GM23248 (cell line): Measurements from ENCODE around the gene MED9. TPM values are rescaled to one million over a fixed set of nuclear protein-coding genes. Genes with fewer than 3 reads are reported as not detected.
"Not testable (repeated sequence)": the region's sequence is repeated elsewhere in the genome, so short reads cannot be mapped to it uniquely, and the experiment has no call there.

Experiments
- DNase-seq: peaks from one replicate; pipeline ENCODE4 v3.0.0-alpha.2; 2015
- H2AFZ ChIP-seq: fragments of 200-600 bp; sonication (generic); 2 replicates; pipeline ENCODE4 v1.6.1; 2016; ENCODE audit warnings: antibody characterized with exemption
- H3F3A ChIP-seq: fragments of 200-600 bp; sonication (generic); 2 replicates; pipeline ENCODE4 v1.6.1; 2016; ENCODE audit warnings: mild to moderate bottlenecking, antibody characterized with exemption, mixed run types; ENCODE audit not compliant: insufficient read depth
- H3K27ac ChIP-seq: fragments of 200-600 bp; sonication (generic); 2 replicates; pipeline ENCODE4 v1.5.1; 2016; ENCODE audit warnings: mild to moderate bottlenecking
- H3K27me3 ChIP-seq: fragments of 200-600 bp; sonication (generic); replicated peaks from 2 replicates; pipeline ENCODE4 v1.6.1; 2016; ENCODE audit warnings: mild to moderate bottlenecking; ENCODE audit not compliant: insufficient read depth
- H3K36me3 ChIP-seq: fragments of 200-600 bp; sonication (generic); 2 replicates; pipeline ENCODE4 v1.6.1; 2016; ENCODE audit warnings: low read depth, mild to moderate bottlenecking
- H3K4me1 ChIP-seq: fragments of 200-600 bp; sonication (generic); 2 replicates; pipeline ENCODE4 v1.6.1; 2016; ENCODE audit warnings: mild to moderate bottlenecking; ENCODE audit not compliant: insufficient read depth
- H3K4me2 ChIP-seq: fragments of 200-600 bp; sonication (generic); one replicate; pipeline ENCODE4 v1.6.1; 2016; ENCODE audit warnings: mild to moderate bottlenecking; ENCODE audit not compliant: unreplicated experiment
- H3K4me3 ChIP-seq: fragments of 200-600 bp; sonication (generic); 2 replicates; pipeline ENCODE4 v1.5.1; 2016; ENCODE audit warnings: mild to moderate bottlenecking
- H3K79me2 ChIP-seq: fragments of 200-600 bp; sonication (generic); 2 replicates; pipeline ENCODE4 v1.6.1; 2016; ENCODE audit warnings: mild to moderate bottlenecking; ENCODE audit not compliant: insufficient read depth
- H3K9ac ChIP-seq: fragments of 200-600 bp; sonication (generic); 2 replicates; pipeline ENCODE4 v1.6.1; 2016; ENCODE audit warnings: mild to moderate bottlenecking
- H3K9me2 ChIP-seq: fragments of 200-600 bp; sonication (generic); 2 replicates; pipeline ENCODE4 v1.6.1; 2016; ENCODE audit warnings: mixed run types, mild to moderate bottlenecking, moderate library complexity; ENCODE audit not compliant: insufficient read depth
- H3K9me3 ChIP-seq: fragments of 200-600 bp; sonication (generic); one replicate; pipeline ENCODE4 v1.6.1; 2017; ENCODE audit warnings: low read depth
- H4K20me1 ChIP-seq: fragments of 200-600 bp; sonication (generic); 2 replicates; pipeline ENCODE4 v1.6.0; 2016; ENCODE audit not compliant: insufficient read depth
- EZH2 ChIP-seq: fragments of 200-600 bp; sonication (generic); IDR thresholded peaks from 2 replicates; pipeline ENCODE4 v1.6.1; 2018; ENCODE audit warnings: antibody characterized with exemption, mild to moderate bottlenecking; ENCODE audit not compliant: insufficient read depth, poor library complexity, severe bottlenecking
- EZH2phosphoT487 ChIP-seq: fragments of 200-600 bp; sonication (generic); IDR thresholded peaks from 2 replicates; pipeline ENCODE4 v1.6.1; 2018; ENCODE audit warnings: antibody characterized with exemption, moderate library complexity, mild to moderate bottlenecking, low read depth; ENCODE audit not compliant: insufficient read depth
- WGBS, 2 experiments: methylation state at CpG; one replicate each; pipeline ENCODE4 v1.1.6; 2015 to 2017; ENCODE audit warnings: low lambda C conversion rate in 2 of 2, low coverage in 1 of 2; ENCODE audit errors: missing lambda C conversion rate in 2 of 2; 5-methylcytosine and 5-hydroxymethylcytosine counted together
- in situ Hi-C: fragments of 300-500 bp; cut with MboI; formaldehyde crosslinking; loops from 2 replicates; pipeline ENCODE4 v1.15.0; 2020
- polyA plus RNA-seq: library from polyadenylated mRNA; unstranded; fragments of >200 nt; fragmentation: Nextera tagmentation; extraction: Ambion mirVana; gene quantifications from 2 replicates; pipeline ENCODE4 v1.2.1, GENCODE V29; 2016
- total RNA-seq: library from RNA; depleted of rRNA; stranded (reverse); fragments of >200 nt; shearing (Covaris generic); gene quantifications from 2 replicates; pipeline ENCODE4 v1.2.3, GENCODE V29; 2014; rRNA removed

MED9 gene, protein sequence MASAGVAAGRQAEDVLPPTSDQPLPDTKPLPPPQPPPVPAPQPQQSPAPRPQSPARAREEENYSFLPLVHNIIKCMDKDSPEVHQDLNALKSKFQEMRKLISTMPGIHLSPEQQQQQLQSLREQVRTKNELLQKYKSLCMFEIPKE
- total RNA-seq (9.6 and 10.3 TPM in 2 replicates), polyA plus RNA-seq (9.8 and 10.0 TPM in 2 replicates)

DNA sequence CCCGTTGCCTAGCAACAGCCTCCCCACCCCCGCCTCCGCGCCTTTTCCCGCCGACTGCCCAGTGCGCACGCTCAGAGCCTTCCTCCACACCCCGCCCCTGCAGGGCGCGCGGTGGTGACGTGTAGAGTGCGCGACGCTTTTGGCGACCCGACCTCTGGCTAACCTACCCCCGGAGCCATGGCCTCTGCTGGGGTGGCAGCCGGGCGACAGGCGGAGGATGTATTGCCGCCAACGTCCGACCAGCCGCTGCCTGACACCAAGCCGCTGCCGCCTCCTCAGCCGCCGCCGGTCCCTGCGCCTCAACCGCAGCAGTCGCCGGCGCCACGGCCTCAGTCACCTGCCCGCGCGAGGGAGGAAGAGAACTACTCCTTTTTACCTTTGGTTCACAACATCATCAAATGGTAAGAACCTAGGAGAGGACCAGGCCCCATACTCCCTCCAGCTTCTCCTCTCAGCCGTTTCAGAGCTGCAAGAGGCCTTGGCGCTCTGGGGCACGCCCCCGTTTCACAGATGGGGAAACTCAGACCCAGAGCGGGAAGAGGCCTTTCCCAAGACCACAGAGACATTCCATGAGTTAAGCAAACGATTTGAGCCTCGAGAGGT lies at the start of gene MED9:
Gene MED9, plus strand, starts transcription at position 136 of the 603 bp plus-strand sequence. Its CDS starts 42 bp downstream, at position 178.
- Histone ChIP-seq H2AFZ (peak within 1 kb of the TSS; percentile 94), H3K27me3 (peaks cover 14% of the 10 kb centered on the region), H3K4me3 (peak within 1 kb of the TSS; percentile 100), H3K36me3 (no peaks in the 10 kb centered on the region), H3K4me1 (peaks cover 8% of the 10 kb centered on the region), H3F3A (no peaks in the 10 kb centered on the region), H3K9ac (peak within 1 kb of the TSS; percentile 96), H3K27ac (peak within 1 kb of the TSS; percentile 83), H3K4me2 (peak within 1 kb of the TSS; percentile 92), H3K9me3 (no peaks in the 10 kb centered on the region), H4K20me1 (no peaks in the 10 kb centered on the region), H3K9me2 (no peaks in the 10 kb centered on the region), H3K79me2 (peaks cover 51% of the 10 kb centered on the region)
- in situ Hi-C loops = no loop called here
- peak; percentile 94 for DNase-seq
- 1% methylated on average over 42 to 45 of the region's 47 CpGs for WGBS, 2 experiments
- TF ChIP-seq EZH2 (no peak), EZH2phosphoT487 (no peak)

DNA sequence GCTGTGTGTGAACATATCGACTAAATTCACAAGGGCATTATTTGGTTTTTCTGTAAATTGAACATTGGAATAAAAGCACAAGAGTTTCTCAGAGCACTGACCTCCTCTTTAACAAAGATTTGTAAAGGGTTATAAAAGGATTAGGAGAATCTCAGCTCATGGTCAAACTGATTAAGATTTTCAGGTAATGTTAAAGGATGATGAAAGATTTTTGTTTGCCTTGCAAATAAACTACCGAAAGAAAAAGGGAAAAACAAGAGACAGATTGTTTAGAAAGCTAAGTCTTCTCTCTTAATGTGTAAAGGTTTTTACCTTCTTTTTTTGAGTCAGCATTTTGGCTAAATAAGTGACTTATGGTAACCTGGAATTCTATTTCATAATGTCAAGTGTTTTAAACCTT lies 47.6 kb upstream of the MED9 start:
- no peak for DNase-seq
- Histone ChIP-seq H3K4me1 (no peaks in the 10 kb centered on the region), H3K27me3 (no peaks in the 10 kb centered on the region), H3K9ac (no peak overlapping the region), H3K4me2 (no peak overlapping the region), H3F3A (peaks cover 2% of the 10 kb centered on the region; the same call in 1 of the 2 replicates), H3K4me3 (no peak overlapping the region), H2AFZ (no peak overlapping the region), H3K79me2 (no peaks in the 10 kb centered on the region), H3K9me3 (no peaks in the 10 kb centered on the region), H3K9me2 (no peaks in the 10 kb centered on the region), H3K27ac (no peak overlapping the region), H3K36me3 (no peaks in the 10 kb centered on the region), H4K20me1 (no peaks in the 10 kb centered on the region)
- WGBS, 2 experiments = 100% methylated on average over 2 of the region's 2 CpGs
- in situ Hi-C loops = no loop called here
- no peak for TF ChIP-seq EZH2phosphoT487
- TF ChIP-seq EZH2 = no peak

DNA sequence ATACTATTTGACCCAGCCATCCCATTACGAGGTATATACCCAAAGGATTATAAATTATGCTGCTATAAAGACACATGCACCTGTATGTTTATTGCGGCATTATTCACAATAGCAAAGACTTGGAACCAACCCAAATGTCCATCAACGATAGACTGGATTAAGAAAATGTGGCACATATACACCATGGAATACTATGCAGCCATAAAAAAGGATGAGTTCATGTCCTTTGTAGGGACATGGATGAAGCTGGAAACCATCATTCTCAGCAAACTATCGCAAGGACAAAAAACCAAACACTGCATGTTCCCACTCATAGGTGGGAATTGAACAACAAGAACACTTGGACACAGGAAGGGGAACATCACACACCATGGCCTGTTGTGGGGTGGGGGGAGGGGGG lies 45.9 kb upstream of the MED9 start:
- in situ Hi-C loops, H3K27me3 ChIP-seq, H3K4me2 ChIP-seq, H3K9me2 ChIP-seq, H3K9me3 ChIP-seq, H3K79me2 ChIP-seq, H4K20me1 ChIP-seq, H2AFZ ChIP-seq, H3K27ac ChIP-seq, H3K4me3 ChIP-seq, H3K9ac ChIP-seq, DNase-seq, H3K36me3 ChIP-seq: not testable (repeated sequence)
- 76 to 83% methylated on average over 3 to 4 of the region's 4 CpGs for WGBS, 2 experiments
- Histone ChIP-seq H3F3A (peaks cover 15% of the 10 kb centered on the region), H3K4me1 (peaks cover 11% of the 10 kb centered on the region)

DNA sequence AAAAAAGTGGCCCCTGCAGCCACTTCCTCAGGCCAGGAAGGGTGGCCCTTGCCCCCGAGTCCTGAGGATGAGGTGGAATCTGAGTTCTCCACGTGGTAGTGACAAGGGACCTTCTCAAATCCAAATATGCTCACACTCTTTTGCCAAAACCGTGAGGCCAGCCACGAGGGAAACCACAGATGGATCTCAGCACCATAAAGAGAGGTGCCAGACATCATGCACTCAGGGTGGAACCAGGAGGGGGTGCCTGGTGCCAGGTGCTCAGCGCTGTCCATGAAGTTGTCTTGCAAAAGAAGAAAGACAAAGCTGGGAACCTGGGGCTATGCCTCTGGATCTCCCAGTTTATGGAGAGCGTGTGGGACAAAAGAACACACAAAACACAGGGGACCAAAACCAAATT lies 45.2 kb upstream of the MED9 start:
- Histone ChIP-seq H3K9me2 (no peaks in the 10 kb centered on the region), H3K36me3 (no peaks in the 10 kb centered on the region), H3F3A (peaks cover 21% of the 10 kb centered on the region), H3K9me3 (no peaks in the 10 kb centered on the region), H3K27ac (no peak overlapping the region), H2AFZ (no peak overlapping the region), H3K4me1 (peaks cover 15% of the 10 kb centered on the region), H3K4me3 (no peak overlapping the region), H3K79me2 (no peaks in the 10 kb centered on the region), H3K9ac (no peak overlapping the region), H4K20me1 (no peaks in the 10 kb centered on the region), H3K27me3 (no peaks in the 10 kb centered on the region), H3K4me2 (no peak overlapping the region)
- no peak for DNase-seq
- in situ Hi-C loops = no loop called here
- TF ChIP-seq EZH2 (no peak), EZH2phosphoT487 (no peak)
- 46 to 53% methylated on average over 6 of the region's 6 CpGs for WGBS, 2 experiments
